HuH-7.5 (cell line): Measurements from ENCODE around the gene TENM4.

Experiments used
- DNase-seq: peaks from one replicate; pipeline ENCODE4 v3.0.0; 2011; ENCODE audit warnings: low spot score

The TENM4 gene

DNA sequence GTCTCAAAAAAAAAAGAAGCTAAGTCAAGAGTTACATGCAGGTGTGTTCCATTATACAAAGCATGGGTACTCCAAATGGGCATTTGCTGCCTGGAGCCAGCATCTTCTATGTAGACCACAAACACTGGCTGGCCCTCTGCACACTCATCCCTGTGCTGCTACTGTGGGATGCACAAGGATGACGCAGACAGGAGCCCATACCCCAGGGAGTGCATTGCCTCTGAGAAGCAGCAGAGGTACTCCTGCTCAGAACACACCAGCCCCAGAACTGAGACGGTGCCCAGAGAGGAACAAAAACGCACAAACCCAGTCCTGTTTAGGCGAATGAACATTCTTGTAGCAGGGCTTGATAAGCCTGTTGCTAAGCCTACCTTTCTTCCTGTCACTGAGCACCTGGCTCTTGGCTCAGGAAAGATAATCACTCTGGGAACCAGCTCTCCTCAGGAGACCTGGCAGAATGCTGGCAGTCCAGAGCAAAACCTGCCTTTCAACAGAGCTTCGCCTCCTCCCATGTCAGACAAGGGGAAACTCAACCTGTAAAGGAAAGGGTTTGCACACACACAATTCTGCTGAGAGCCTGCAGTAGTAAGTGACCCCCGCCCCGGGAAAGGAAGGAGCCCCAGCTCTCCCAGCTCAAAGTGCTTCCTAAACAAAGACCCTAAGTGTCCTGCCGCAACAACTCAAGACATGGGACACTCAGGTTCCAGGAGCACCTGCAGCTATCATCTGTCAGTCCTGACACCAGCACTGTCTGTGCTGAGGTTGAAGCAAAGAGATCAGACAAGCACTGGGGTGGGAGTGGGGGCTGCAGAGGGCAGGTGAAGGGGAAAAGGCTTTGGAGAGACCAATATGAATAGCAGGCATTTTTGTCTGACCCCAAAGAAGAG is 145.7 kb downstream of the TENM4 start:
- DNase-seq = no peak

GRCh38 chr11:79291948-79292347 is 148.9 kb downstream of the TENM4 start:
- no peak for DNase-seq

GRCh38 chr11:79290761-79291160 is 150.1 kb downstream of the TENM4 start:
- no peak for DNase-seq

GRCh38 chr11:79287952-79288351 is 152.9 kb downstream of the TENM4 start:
- DNase-seq = no peak

GRCh38 chr11:79285756-79286155 is 155.1 kb downstream of the TENM4 start:
- DNase-seq = no peak

DNA sequence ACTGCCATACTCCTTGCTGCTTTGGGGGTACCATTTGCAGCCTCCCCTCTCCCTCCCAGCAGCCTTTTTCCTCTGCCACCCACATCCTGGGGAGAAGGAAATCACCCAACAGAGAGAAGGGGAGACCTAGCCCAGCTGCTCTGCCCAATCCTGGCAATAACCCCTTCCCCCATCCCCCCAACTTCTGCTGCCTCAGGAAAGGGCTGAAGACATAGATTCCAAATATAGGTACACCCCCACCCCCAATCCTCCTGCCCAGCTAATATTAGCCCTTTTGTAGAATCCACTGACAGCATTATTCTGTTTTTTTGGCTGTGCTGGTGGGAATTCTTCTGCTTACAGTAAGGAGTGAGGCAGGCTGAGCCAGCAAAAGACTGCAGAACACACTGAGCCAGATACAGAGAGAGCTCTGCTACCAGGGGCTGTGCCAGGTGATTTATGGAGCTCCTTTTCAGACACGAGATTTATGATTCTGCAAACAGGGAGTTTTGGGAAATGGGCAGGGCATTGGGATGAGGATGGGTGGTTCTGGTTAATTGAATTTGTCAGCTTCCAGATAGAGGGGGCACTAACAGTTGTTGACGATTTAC is 164.0 kb downstream of the TENM4 start:
- no peak for DNase-seq

DNA sequence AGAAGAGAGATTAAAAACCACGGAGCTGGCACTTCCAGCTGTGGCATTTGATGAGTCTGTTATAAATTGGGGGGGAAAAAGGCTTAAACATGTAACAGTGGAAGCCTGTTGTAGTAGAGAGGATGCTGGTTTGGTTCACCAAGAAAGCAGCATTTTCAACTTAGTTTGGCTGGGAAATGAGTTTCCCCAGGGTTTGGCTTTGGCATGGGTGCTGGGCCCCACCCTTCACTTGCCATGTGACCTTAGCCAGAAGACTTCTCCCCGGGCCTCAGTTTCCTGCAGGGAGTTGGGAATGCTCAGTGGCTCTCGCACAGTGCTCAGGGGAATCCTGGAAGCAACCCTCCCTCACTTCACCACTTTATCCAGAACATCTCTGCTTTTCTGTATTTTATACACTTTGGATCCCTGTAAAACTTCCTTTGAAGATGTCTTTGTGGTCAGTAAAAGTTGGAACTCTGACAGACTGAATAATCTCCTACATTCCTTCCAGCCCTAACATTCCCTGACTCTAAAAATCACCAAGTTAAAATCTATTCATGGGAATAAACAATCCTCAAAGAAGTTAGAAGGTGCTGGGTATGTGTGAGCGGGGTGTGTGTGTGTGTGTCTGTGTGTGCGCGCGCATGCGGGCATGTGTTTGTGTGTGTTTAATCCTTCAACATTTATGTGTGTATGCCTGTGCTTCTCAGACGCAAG is 166.0 kb downstream of the TENM4 start:
- no peak for DNase-seq

GRCh38 chr11:79273781-79274180 is 167.0 kb downstream of the TENM4 start:
- no peak for DNase-seq

GRCh38 chr11:79269611-79270307 is 171.1 kb downstream of the TENM4 start:
- no peak for DNase-seq

DNA sequence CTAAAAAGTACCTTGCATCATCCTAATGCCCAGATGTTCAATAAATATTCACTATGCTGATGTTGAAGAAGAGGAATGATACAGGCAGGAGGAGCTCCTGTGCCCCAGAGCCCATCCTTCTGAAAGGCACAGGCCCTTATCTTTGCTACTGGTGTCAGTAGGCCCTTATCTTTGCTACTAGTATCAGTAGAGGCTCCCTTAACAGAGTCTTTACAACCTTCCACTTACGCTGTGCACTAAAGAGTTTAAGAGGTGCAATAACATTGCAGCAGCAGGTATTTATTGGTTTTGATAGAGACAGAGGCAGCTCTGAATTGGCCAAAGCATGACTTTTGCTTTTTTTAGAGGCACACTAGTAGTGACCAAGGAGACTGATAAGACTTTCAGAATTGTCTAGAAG is 174.4 kb downstream of the TENM4 start:
- no peak for DNase-seq

DNA sequence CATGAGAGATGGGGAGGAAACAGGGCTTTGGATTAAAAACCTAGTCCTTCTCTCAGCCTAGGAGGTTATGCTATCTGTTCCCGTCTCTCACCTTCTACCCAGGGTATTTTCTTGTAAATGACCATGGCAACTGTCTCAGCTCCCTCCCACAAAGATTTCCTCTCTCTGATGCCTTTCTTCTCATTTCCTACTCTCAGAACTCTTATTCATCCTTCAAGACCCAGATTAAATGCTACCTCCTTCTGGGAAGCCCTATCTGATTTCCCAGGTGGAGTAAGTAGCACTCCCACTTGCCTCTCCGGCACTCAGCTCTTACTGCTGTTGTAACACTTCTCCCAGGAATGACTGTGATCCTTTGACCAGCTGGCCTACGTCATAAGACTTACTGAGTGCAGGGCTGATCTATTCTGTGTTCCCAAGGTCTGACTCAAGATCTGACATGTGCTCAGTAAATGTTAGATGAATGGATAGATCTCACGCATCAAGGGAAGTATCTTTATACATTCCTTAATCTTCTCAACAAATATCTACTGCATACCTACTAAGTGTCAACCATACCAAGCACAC is 175.0 kb downstream of the TENM4 start:
- DNase-seq = no peak

DNA sequence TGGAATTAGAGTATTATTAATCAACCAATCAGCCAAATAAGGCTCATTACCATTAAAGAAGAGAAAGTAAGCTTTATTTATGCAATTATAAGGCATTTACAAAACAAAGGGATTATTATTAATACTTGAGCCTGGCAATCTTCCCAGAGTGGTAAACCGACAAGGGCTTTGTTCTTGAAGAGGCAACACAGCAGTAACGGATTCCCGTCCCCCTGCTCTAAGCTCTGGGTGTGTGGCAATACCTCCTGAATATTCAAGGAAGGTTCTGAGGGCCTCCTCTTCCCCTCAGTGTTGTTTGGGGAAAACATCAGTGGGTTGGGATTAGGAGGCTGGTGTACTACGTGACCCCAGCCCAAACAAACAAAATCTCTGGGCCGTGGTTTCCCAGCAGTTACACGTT is 176.5 kb downstream of the TENM4 start:
- DNase-seq = no peak

- DNase-seq = no peak
These were observed 177.8 kb downstream of the TENM4 start for GRCh38 chr11:79263001-79263400.

DNA sequence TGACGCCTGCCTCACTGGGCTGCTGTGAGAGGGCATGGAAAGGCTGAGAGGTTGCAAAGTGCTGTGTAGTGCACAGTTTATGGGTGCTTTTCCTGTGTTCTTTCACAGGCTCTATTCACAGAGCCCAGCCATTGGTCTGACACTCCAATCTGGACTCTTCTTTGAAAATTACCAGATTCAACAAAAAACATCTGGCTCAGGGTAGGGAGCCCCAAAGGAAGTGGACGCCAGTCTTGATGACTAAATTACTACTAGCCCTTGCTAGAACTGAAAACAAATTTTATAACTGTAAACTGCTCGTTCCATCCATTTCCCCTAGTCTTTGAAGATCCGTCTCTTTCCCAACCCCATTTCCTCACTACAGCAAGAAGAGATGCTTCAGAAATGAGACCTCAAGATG is 178.6 kb downstream of the TENM4 start:
- no peak for DNase-seq

DNA sequence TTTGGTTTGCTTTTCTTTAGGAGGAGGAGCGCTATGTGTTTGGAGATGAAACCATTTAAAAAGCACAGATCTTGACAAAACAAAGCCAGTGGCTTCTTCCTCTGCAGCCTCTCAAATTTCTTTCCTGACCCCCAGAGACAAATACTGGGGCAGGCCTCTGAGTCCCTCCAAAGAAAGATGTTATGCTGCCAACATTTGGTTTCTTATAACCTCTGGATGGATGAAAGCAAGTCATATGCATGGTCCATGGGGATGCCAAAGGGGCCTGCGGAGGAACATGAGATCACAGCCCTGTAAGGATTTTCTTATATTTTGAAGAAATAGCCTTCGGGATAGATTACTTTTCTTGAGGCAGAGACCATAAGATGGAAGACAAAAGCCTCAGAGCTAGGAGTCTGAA is 179.1 kb downstream of the TENM4 start:
- DNase-seq = no peak

DNA sequence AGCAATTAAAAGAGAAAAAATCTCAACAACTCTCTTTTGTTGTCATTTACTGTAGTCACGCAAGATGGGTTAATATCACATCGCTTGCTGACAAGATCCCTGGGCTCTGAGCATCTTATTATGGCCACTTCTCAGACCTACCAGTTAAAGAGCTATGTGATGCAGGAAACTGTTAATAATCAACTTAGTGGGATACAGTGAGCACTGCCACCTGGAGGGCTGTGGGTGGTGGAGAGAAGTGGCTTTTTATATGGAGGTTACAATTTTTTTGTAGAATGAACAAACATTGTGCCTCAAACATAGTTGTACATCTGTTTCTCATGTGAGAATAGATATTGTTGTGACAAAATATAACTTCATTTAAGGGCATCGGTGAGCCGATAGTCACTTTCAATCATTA is 181.0 kb downstream of the TENM4 start:
- DNase-seq = no peak

- DNase-seq = no peak
These were observed 182.3 kb downstream of the TENM4 start for GRCh38 chr11:79258576-79258975.

GRCh38 chr11:79255965-79256364 is 184.9 kb downstream of the TENM4 start:
- no peak for DNase-seq

- no peak for DNase-seq
These were observed 187.6 kb downstream of the TENM4 start for GRCh38 chr11:79253280-79253679.

GRCh38 chr11:79249295-79249993 is 191.4 kb downstream of the TENM4 start:
- DNase-seq = no peak

- no peak for DNase-seq
These were observed 196.0 kb downstream of the TENM4 start for GRCh38 chr11:79244798-79245197.
